HepG2 (cell line): Measurements from ENCODE around the gene SLC26A2. TPM values are rescaled to one million over a fixed set of nuclear protein-coding genes. Genes with fewer than 3 reads are reported as not detected.

Experiments used
- ATAC-seq: fragments of 200-7000 bp; cut with Tn5 transposase; 3 replicates; pipeline ENCODE4 v1.9.1; 2020; ENCODE audit warnings: mild to moderate bottlenecking, moderate library complexity
- Bru-seq: library from RNA; stranded (reverse); fragments of 400-500 nt; gene quantifications from one replicate; lab custom pipeline; 2021; lab: Mats Ljungman, UMichigan
- BruChase-seq, 2 experiments: library from RNA; stranded (reverse); fragments of 400-500 nt; gene quantifications; one replicate each; lab custom pipeline; 2021; lab: Mats Ljungman, UMichigan
- BruUV-seq: library from RNA; stranded (reverse); fragments of 400-500 nt; replicated peaks from 2 replicates; lab custom pipeline; 2021; lab: Mats Ljungman, UMichigan
- CTCF ChIA-PET: fragments of 300-600 bp; formaldehyde crosslinking; extraction: SDS; loops from one replicate; lab custom pipeline; 2021; ENCODE audit warnings: low total read pairs, inconsistent platforms, low intra/inter-chr PET ratio; lab: Yijun Ruan, JAX
- POLR2A ChIA-PET: fragments of 350-600 bp; sonication (Branson Sonifier 250); formaldehyde crosslinking; loops from one replicate; lab custom pipeline; 2020; ENCODE audit warnings: antibody characterized with exemption, inconsistent platforms; lab: Yijun Ruan, JAX
- DNase-seq: peaks from one replicate; pipeline ENCODE4 v3.0.0-alpha.2; 2015; ENCODE audit warnings: low spot score
- FAIRE-seq: peaks from 3 replicates; lab custom pipeline; 2011; peaks lifted over from hg19 to GRCh38; lab: Jason Lieb, UNC
- H2AFZ ChIP-seq: one replicate; pipeline ENCODE4 v1.6.1; 2011; ENCODE audit warnings: low read length, inconsistent platforms
- H3K27ac ChIP-seq: fragments of 300-600 bp; 3 replicates; pipeline ENCODE4 v1.8.0; 2011; ENCODE audit warnings: mixed run types, mild to moderate bottlenecking, mixed read lengths, low read length, inconsistent platforms; ENCODE audit not compliant: insufficient read depth; ENCODE audit errors: extremely low read length
- H3K27me3 ChIP-seq, 2 experiments: fragments of 200-600 bp in 1 of 2; 2 replicates in 1 of 2; 3 replicates in 1 of 2; pipeline versions ENCODE4 v1.6.0 to v1.8.0; 2011; ENCODE audit warnings: low read length in 2 of 2, mild to moderate bottlenecking in 2 of 2, moderate library complexity in 2 of 2, inconsistent platforms in 1 of 2; ENCODE audit not compliant: insufficient read depth in 2 of 2, control insufficient read depth in 1 of 2
- H3K36me3 ChIP-seq, 2 experiments: fragments of 200-600 bp in 1 of 2; replicated peaks in 1 of 2; 2 replicates in 1 of 2; 3 replicates in 1 of 2; pipeline versions ENCODE4 v1.5.1 to v1.8.0; 2011; ENCODE audit warnings: low read length in 2 of 2, inconsistent platforms in 1 of 2; ENCODE audit not compliant: insufficient read depth in 2 of 2, control insufficient read depth in 1 of 2
- H3K4me1 ChIP-seq: 2 replicates; pipeline ENCODE4 v1.5.1; 2012; ENCODE audit warnings: low read length, inconsistent platforms; ENCODE audit not compliant: insufficient read depth
- H3K4me2 ChIP-seq: 2 replicates; pipeline ENCODE4 v1.6.0; 2011; ENCODE audit warnings: low read depth, low read length, inconsistent platforms
- H3K4me3 ChIP-seq, 3 experiments: fragments of 200-600 bp in 1 of 3; sonication (generic), shearing (Covaris generic) in 1 of 3; replicated peaks in 1 of 3; 2 replicates each; pipeline ENCODE4 v1.5.1; 2011 to 2016; ENCODE audit warnings: low read length in 3 of 3, inconsistent platforms in 2 of 3, low read depth in 2 of 3, mild to moderate bottlenecking in 2 of 3, control low read depth in 1 of 3, mixed read lengths in 1 of 3; ENCODE audit not compliant: insufficient read depth in 1 of 3
- H3K79me2 ChIP-seq: one replicate; pipeline ENCODE4 v1.6.1; 2011; ENCODE audit warnings: low read length, inconsistent platforms; ENCODE audit not compliant: insufficient read depth
- H3K9ac ChIP-seq: 2 replicates; pipeline ENCODE4 v1.6.0; 2011; ENCODE audit warnings: mild to moderate bottlenecking, low read depth, low read length, inconsistent platforms; ENCODE audit not compliant: insufficient read depth
- H3K9me3 ChIP-seq: 2 replicates; pipeline ENCODE4 v1.5.1; 2012; ENCODE audit warnings: mild to moderate bottlenecking, low read length
- H4K20me1 ChIP-seq: 2 replicates; pipeline ENCODE4 v1.6.0; 2011; ENCODE audit warnings: inconsistent platforms, mild to moderate bottlenecking, low read length, moderate library complexity; ENCODE audit not compliant: insufficient read depth
- ASH2L ChIP-seq: fragments of 300-600, 200-600 bp; sonication (generic); IDR thresholded peaks from 2 replicates; pipeline ENCODE4 v1.7.0; 2017; ENCODE audit warnings: low read depth, mild to moderate bottlenecking, moderate library complexity, mixed read lengths, low read length; ENCODE audit not compliant: insufficient read length
- ERF ChIP-seq: IDR thresholded peaks from 2 replicates; pipeline ENCODE4 v1.6.1; 2018; ENCODE audit warnings: missing biosample characterization, missing genetic modification reagents
- GPBP1L1 ChIP-seq: sonication (generic); formaldehyde crosslinking; IDR thresholded peaks from 2 replicates; pipeline ENCODE4 v1.5.0; 2020; ENCODE audit warnings: mild to moderate bottlenecking, missing genetic modification reagents
- HOMEZ ChIP-seq: IDR thresholded peaks from 2 replicates; pipeline ENCODE4 v1.6.1; 2016; ENCODE audit warnings: low read depth
- PREB ChIP-seq: sonication (generic); formaldehyde crosslinking; IDR thresholded peaks from 2 replicates; pipeline ENCODE4 v1.4.0; 2020; ENCODE audit warnings: missing genetic modification reagents
- TMF1 ChIP-seq: sonication (generic); formaldehyde crosslinking; IDR thresholded peaks from 2 replicates; pipeline ENCODE4 v1.8.1; 2022; ENCODE audit warnings: low read depth, missing genetic modification reagents
- TOPORS ChIP-seq: sonication (generic); formaldehyde crosslinking; IDR thresholded peaks from 2 replicates; pipeline ENCODE4 v1.8.0; 2023; ENCODE audit warnings: mild to moderate bottlenecking, missing genetic modification reagents
- ZKSCAN8 ChIP-seq: IDR thresholded peaks from 2 replicates; pipeline ENCODE4 v1.6.1; 2016; ENCODE audit warnings: borderline replicate concordance, missing genetic modification reagents, missing compliant biosample characterization
- ZNF362 ChIP-seq: sonication (generic); formaldehyde crosslinking; IDR thresholded peaks from 2 replicates; pipeline ENCODE4 v1.4.0; 2020; ENCODE audit warnings: missing genetic modification reagents, mild to moderate bottlenecking, borderline replicate concordance
- ZNF660 ChIP-seq: sonication (generic); formaldehyde crosslinking; IDR thresholded peaks from 2 replicates; pipeline ENCODE4 v1.5.1; 2020; ENCODE audit warnings: mild to moderate bottlenecking, low read depth, missing genetic modification reagents, borderline replicate concordance
- WGBS: methylation state at CpG from one replicate; pipeline ENCODE4 v1.1.6; 2017; ENCODE audit warnings: low lambda C conversion rate; 5-methylcytosine and 5-hydroxymethylcytosine counted together
- in situ Hi-C: cut with HindIII; loops from 2 replicates; pipeline ENCODE4 v1.10.0; 2017; ENCODE audit warnings: low pct_unique_long_range_greater_than_20kb; ENCODE audit not compliant: extremely low pct_ligation_motif_present
- intact Hi-C: fragments of 100-400 bp; cut with micrococcal nuclease; formaldehyde crosslinking; loops from one replicate; pipeline ENCODE4 v1.10.0; 2022; ENCODE audit not compliant: unreplicated experiment
- long read RNA-seq, 2 experiments: library from RNA in 1 of 2; library from polyadenylated mRNA in 1 of 2; stranded (forward) in 1 of 2; unstranded in 1 of 2; transcript quantifications; one replicate each; pipeline ENCODE4 v2.0.0, GENCODE V29; 2019 to 2022
- polyA minus RNA-seq, 3 experiments: library from RNA; depleted of rRNA, polyadenylated mRNA; stranded (reverse); fragments of >200 nt; gene quantifications; 2 replicates each; pipeline ENCODE4 v1.2.3, GENCODE V29; 2011; ENCODE audit warnings: low replicate concordance in 1 of 3
- polyA plus RNA-seq, 8 experiments: library from polyadenylated mRNA; depleted of rRNA in 3 of 8; stranded (reverse) in 7 of 8; unstranded in 1 of 8; fragments of >200 nt; fragmentation: Illumina TruSeq in 4 of 8; extraction: Trizol in 4 of 8; gene quantifications; 2 replicates each; pipeline versions ENCODE4 v1.2.1 to v1.2.3, GENCODE V29; 2011 to 2016; ENCODE audit warnings: low read depth in 4 of 8, missing spikeins in 1 of 8, mixed read lengths in 1 of 8; ENCODE audit not compliant: insufficient read depth in 1 of 8
- total RNA-seq, 5 experiments: library from RNA; depleted of rRNA; stranded (reverse); fragments of >200 nt; fragmentation: Illumina TruSeq; extraction: Trizol; gene quantifications; 2 replicates each; pipeline ENCODE4 v1.2.3, GENCODE V29; 2016; ENCODE audit warnings: low read depth in 1 of 5

Gene SLC26A2
- 6.3 and 7.9 TPM in 2 replicates for total RNA-seq (2016; rRNA removed; fragmentation: Illumina TruSeq; extraction: Trizol)
- 0.44 and 0.81 TPM in 2 replicates for total RNA-seq (2016; cell fraction: cytosol; rRNA removed; fragmentation: Illumina TruSeq; extraction: Trizol; ENCODE audit: low read depth)
- 6.9 and 8.1 TPM in 2 replicates for total RNA-seq (2016; cell fraction: insoluble cytoplasmic fraction; rRNA removed; fragmentation: Illumina TruSeq; extraction: Trizol)
- 1.8 and 2.6 TPM in 2 replicates for total RNA-seq (2016; cell fraction: membrane; rRNA removed; fragmentation: Illumina TruSeq; extraction: Trizol)
- total RNA-seq (2016; cell fraction: nucleus; rRNA removed; fragmentation: Illumina TruSeq; extraction: Trizol): 7.9 and 8.8 TPM in 2 replicates
- 1.9 and 2.2 TPM in 2 replicates for polyA plus RNA-seq (2011; rRNA removed)
- 1.0 and 2.0 TPM in 2 replicates for polyA plus RNA-seq (2011; cell fraction: cytosol; rRNA removed)
- 0.74 and 1.4 TPM in 2 replicates for polyA plus RNA-seq (2011; cell fraction: nucleus; rRNA removed)
- polyA plus RNA-seq (2012): 1.9 and 2.5 TPM in 2 replicates
- polyA plus RNA-seq (2016; cell fraction: cytosol; fragmentation: Illumina TruSeq; extraction: Trizol; ENCODE audit: low read depth): 0.12 and 0.19 TPM in 2 replicates
- polyA plus RNA-seq (2016; cell fraction: insoluble cytoplasmic fraction; fragmentation: Illumina TruSeq; extraction: Trizol; ENCODE audit: low read depth): 2.6 and 2.7 TPM in 2 replicates
- 0.38 and 0.41 TPM in 2 replicates for polyA plus RNA-seq (2016; cell fraction: membrane; fragmentation: Illumina TruSeq; extraction: Trizol; ENCODE audit: low read depth)
- 5.0 and 5.5 TPM in 2 replicates for polyA plus RNA-seq (2016; cell fraction: nucleus; fragmentation: Illumina TruSeq; extraction: Trizol; ENCODE audit: insufficient read depth, low read depth)
- polyA minus RNA-seq (2011; rRNA and poly(A)+ RNA removed; ENCODE audit: low replicate concordance): 14.1 and 15.8 TPM in 2 replicates
- 5.9 and 6.4 TPM in 2 replicates for polyA minus RNA-seq (2011; cell fraction: cytosol; rRNA and poly(A)+ RNA removed)
- 4.9 and 5.8 TPM in 2 replicates for polyA minus RNA-seq (2011; cell fraction: nucleus; rRNA and poly(A)+ RNA removed)
- Bru-seq, nascent RNA: percentile 50 among the genes with signal in this experiment
- BruChase-seq, experiment 1, labeled RNA remaining after a 6-hour chase: percentile 77 among the genes with signal in this experiment
- BruChase-seq, experiment 2, labeled RNA remaining after a 2-hour chase: percentile 62 among the genes with signal in this experiment
- long read RNA-seq, experiment 1, full-length matches to known transcripts: 4 of 5 reads
- long read RNA-seq, experiment 1, partial matches to known transcripts: 0 of 5 reads
- long read RNA-seq, experiment 1, other reads (novel, unspliced or antisense): 1 of 5 reads
- long read RNA-seq, experiment 2, partial matches to known transcripts: 0 of 6 reads
- long read RNA-seq, experiment 2, other reads (novel, unspliced or antisense): 6 of 6 reads

- peak; percentile 99 for ATAC-seq
- ChIA-PET POLR2A (interaction anchor here (0.7 to 3.4 kb wide), 13 partner anchors 9 to 509 kb away, joined by 3 to 17 read pairs (median 4); partner anchors contain the start of genes HMGXB3 and TIGD6), CTCF (interaction anchor here (1.0 to 2.5 kb wide), 3 partner anchors 9 to 123 kb away, joined by 5 to 10 read pairs (median 6); no protein-coding TSS in a partner anchor)
- peaks cover 50% of the 10 kb centered on the region for H3K4me1 ChIP-seq
- no peaks in the 10 kb centered on the region for H3K79me2 ChIP-seq
- peak within 1 kb of the TSS; percentile 20 for H2AFZ ChIP-seq
- 2% methylated on average over 17 of the region's 84 CpGs for WGBS
- intact Hi-C loops: loop anchor here (1.0 to 2.0 kb wide), 2 partner anchors 28 to 30 kb away; no protein-coding TSS in a partner anchor
- no peaks in the 10 kb centered on the region for H3K36me3 ChIP-seq
- peak; percentile 92 for DNase-seq
- peak within 1 kb of the TSS; percentile 57 for H3K9ac ChIP-seq
- H4K20me1 ChIP-seq: no peaks in the 10 kb centered on the region
- TSS peak; percentile 77 for BruUV-seq
- peak within 1 kb of the TSS; percentile 91 for H3K4me2 ChIP-seq
- FAIRE-seq: peak; percentile 15
- H3K4me3 ChIP-seq: peak within 1 kb of the TSS; percentile 51 to 77 (median 69)
- peak within 1 kb of the TSS; percentile 52 for H3K27ac ChIP-seq
- no peaks in the 10 kb centered on the region for H3K9me3 ChIP-seq
- H3K27me3 ChIP-seq: no peaks in the 10 kb centered on the region
- in situ Hi-C loops: no loop called here
- TF ChIP-seq HOMEZ (CRISPR knock-in tag) (peak; percentile 33; the same call in 1 of the 2 replicates), ZNF660 (CRISPR knock-in tag) (no peak), TOPORS (no peak), PREB (no peak), ASH2L (peak; percentile 59), ERF (CRISPR knock-in tag) (peak; percentile 77), GPBP1L1 (CRISPR knock-in tag) (no peak), TMF1 (peak; percentile 71; the same call in 1 of the 2 replicates), ZNF362 (CRISPR knock-in tag) (no peak), ZKSCAN8 (CRISPR knock-in tag) (peak; percentile 22; the same call in 1 of the 2 replicates)
Measured at GRCh38 chr5:149960272-149961185, at the start of gene SLC26A2. Gene SLC26A2 (plus strand): TSS chr5:149960758. CDS start chr5:149977653, 16,895 bp downstream.
